CD14-positive monocyte (primary cell): ENCODE measurements around the gene PFDN5. TPM values are rescaled to one million over a fixed set of nuclear protein-coding genes. Genes with fewer than 3 reads are reported as not detected.
A peak's percentile ranks its signal among the peaks of the same experiment; 100 is the strongest.
"Not testable (repeated sequence)": the region's sequence is repeated elsewhere in the genome, so short reads cannot be mapped to it uniquely, and the experiment has no call there.

Source experiments
- DNase-seq, 3 donors: peaks; one replicate each; pipeline ENCODE4 v3.0.0-alpha.2; 2011 to 2022
- H2AFZ ChIP-seq: 2 replicates; pipeline ENCODE4 v1.6.0; 2012; ENCODE audit warnings: mild to moderate bottlenecking, low read depth, low read length, inconsistent platforms; ENCODE audit not compliant: insufficient read depth, poor library complexity, severe bottlenecking
- H3K27ac ChIP-seq, 2 donors: 1 replicate in 1 of 2; 2 replicates in 1 of 2; pipeline ENCODE4 v1.5.1; 2012 to 2013; ENCODE audit warnings: low read length in 2 of 2, control low read depth in 1 of 2, inconsistent platforms in 1 of 2, low read depth in 1 of 2, mild to moderate bottlenecking in 1 of 2
- H3K27me3 ChIP-seq, 2 donors: one replicate each; pipeline versions ENCODE4 v1.6.0 to v1.6.1; 2011 to 2013; ENCODE audit warnings: low read length in 2 of 2; ENCODE audit not compliant: control insufficient read depth in 2 of 2, insufficient read depth in 2 of 2
- H3K36me3 ChIP-seq, 2 donors: replicated peaks in 1 of 2; 1 replicate in 1 of 2; 2 replicates in 1 of 2; pipeline versions ENCODE4 v1.5.1 to v1.6.1; 2012 to 2013; ENCODE audit warnings: low read length in 2 of 2, control low read depth in 1 of 2, inconsistent platforms in 1 of 2, mild to moderate bottlenecking in 1 of 2; ENCODE audit not compliant: insufficient read depth in 2 of 2, control insufficient read depth in 1 of 2
- H3K4me1 ChIP-seq, 2 donors: 1 replicate in 1 of 2; 2 replicates in 1 of 2; pipeline versions ENCODE4 v1.5.1 to v1.6.1; 2012 to 2013; ENCODE audit warnings: low read length in 2 of 2, control low read depth in 1 of 2, inconsistent platforms in 1 of 2, mild to moderate bottlenecking in 1 of 2, moderate library complexity in 1 of 2; ENCODE audit not compliant: insufficient read depth in 2 of 2, control insufficient read depth in 1 of 2
- H3K4me2 ChIP-seq: replicated peaks from 2 replicates; pipeline ENCODE3; 2012; ENCODE audit warnings: low read length, moderate library complexity, mild to moderate bottlenecking; ENCODE audit not compliant: poor library complexity, severe bottlenecking; ENCODE audit errors: extremely low read depth
- H3K4me3 ChIP-seq, 3 experiments: fragments of 200-600 bp in 1 of 3; sonication (generic) in 1 of 3; replicated peaks in 1 of 3; 1 replicate in 2 of 3; 2 replicates in 1 of 3; pipeline ENCODE4 v1.5.1; 2011 to 2013; ENCODE audit warnings: low read length in 3 of 3, mild to moderate bottlenecking in 3 of 3, control low read depth in 2 of 3, low read depth in 2 of 3, inconsistent platforms in 1 of 3, moderate library complexity in 1 of 3
- H3K79me2 ChIP-seq: 2 replicates; pipeline ENCODE4 v1.6.0; 2012; ENCODE audit warnings: mild to moderate bottlenecking, control low read depth, inconsistent platforms, low read length, moderate library complexity; ENCODE audit not compliant: insufficient read depth
- H3K9ac ChIP-seq: 2 replicates; pipeline ENCODE4 v1.6.0; 2017; ENCODE audit warnings: low read length, mild to moderate bottlenecking; ENCODE audit not compliant: insufficient read depth, poor library complexity, severe bottlenecking
- H3K9me3 ChIP-seq, 2 donors: replicated peaks in 1 of 2; 1 replicate in 1 of 2; 2 replicates in 1 of 2; pipeline versions ENCODE4 v1.5.1 to v1.6.1; 2012 to 2013; ENCODE audit warnings: low read length in 2 of 2, control low read depth in 1 of 2; ENCODE audit not compliant: control insufficient read depth in 1 of 2, insufficient read depth in 1 of 2
- H4K20me1 ChIP-seq: 2 replicates; pipeline ENCODE4 v1.6.0; 2012; ENCODE audit warnings: mild to moderate bottlenecking, low read length, control low read depth, moderate library complexity; ENCODE audit not compliant: insufficient read depth
- H3K27ac Mint-ChIP-seq, 7 donors: one replicate each; pipeline ENCODE4 v1.8.0; 2020; ENCODE audit warnings: mild to moderate bottlenecking in 7 of 7, mixed read lengths in 7 of 7, moderate library complexity in 6 of 7, inconsistent platforms in 2 of 7
- H3K27me3 Mint-ChIP-seq, 3 donors: one replicate each; pipeline ENCODE4 v1.8.0; 2021 to 2022; ENCODE audit warnings: low read depth in 3 of 3, mild to moderate bottlenecking in 3 of 3, mixed read lengths in 3 of 3, moderate library complexity in 3 of 3, inconsistent platforms in 1 of 3
- H3K36me3 Mint-ChIP-seq, 2 donors: one replicate each; pipeline ENCODE4 v1.8.0; 2020; ENCODE audit warnings: mixed read lengths in 2 of 2, inconsistent platforms in 1 of 2, mild to moderate bottlenecking in 1 of 2
- H3K4me1 Mint-ChIP-seq: one replicate; pipeline ENCODE4 v1.8.0; 2020; ENCODE audit warnings: mild to moderate bottlenecking, mixed read lengths
- H3K4me3 Mint-ChIP-seq, 2 donors: one replicate each; pipeline ENCODE4 v1.8.0; 2020; ENCODE audit warnings: mild to moderate bottlenecking in 2 of 2, mixed read lengths in 2 of 2, moderate library complexity in 1 of 2
- H3K9me3 Mint-ChIP-seq, 7 donors: one replicate each; pipeline ENCODE4 v1.8.0; 2020 to 2022; ENCODE audit warnings: mixed read lengths in 7 of 7, mild to moderate bottlenecking in 6 of 7, moderate library complexity in 6 of 7, inconsistent platforms in 2 of 7
- CTCF ChIP-seq: fragments of 200-600 bp; IDR thresholded peaks from one replicate; pipeline ENCODE4 v1.8.0; 2022; ENCODE audit warnings: antibody characterized with exemption, mild to moderate bottlenecking
- WGBS: methylation state at CpG from one replicate; pipeline ENCODE4 v1.1.5; 2013; ENCODE audit warnings: missing lambda C conversion rate; ENCODE audit not compliant: insufficient coverage; 5-methylcytosine and 5-hydroxymethylcytosine counted together
- intact Hi-C, 2 donors: fragments of 100-400 bp; cut with micrococcal nuclease; formaldehyde crosslinking; loops; one replicate each; pipeline versions ENCODE4 v1.15.0 to v1.15.1; 2023
- polyA plus RNA-seq, 3 donors: library from polyadenylated mRNA; depleted of rRNA in 1 of 3; unstranded in 2 of 3; stranded (reverse) in 1 of 3; fragments of 300-500 nt in 2 of 3; fragments of >200 nt in 1 of 3; fragmentation: Illumina TruSeq in 2 of 3; gene quantifications; 1 replicate in 2 of 3; 2 replicates in 1 of 3; pipeline ENCODE4 v1.2.3, GENCODE V29; 2012 to 2021

PFDN5 gene
- polyA plus RNA-seq, 3 donors = 1,474 to 2,196 (median 1,751) TPM

GRCh38 chr12:53292426-53292825 is 2.9 kb upstream of the PFDN5 start:
- intact Hi-C loops = no loop called here
- Mint-ChIP-seq H3K27ac (no peak overlapping the region), H3K4me3 (no peak overlapping the region), H3K4me1 (peaks cover 25% of the 10 kb centered on the region), H3K27me3 (peaks cover 0 to 4% (median 0%) of the 10 kb centered on the region in 3 donors), H3K9me3 (peaks cover 0 to 1% (median 0%) of the 10 kb centered on the region in 7 donors), H3K36me3 (peaks cover 41 to 63% of the 10 kb centered on the region in 2 donors)
- H4K20me1 ChIP-seq = no peaks in the 10 kb centered on the region
- H3K27me3 ChIP-seq = no peaks in the 10 kb centered on the region
- no peak overlapping the region for H3K27ac ChIP-seq
- no peaks in the 10 kb centered on the region for H3K9me3 ChIP-seq
- no peak overlapping the region for H3K9ac ChIP-seq
- DNase-seq = no peak
- no peak overlapping the region for H3K4me2 ChIP-seq
- no peak overlapping the region for H2AFZ ChIP-seq
- peaks cover 22% of the 10 kb centered on the region for H3K79me2 ChIP-seq
- H3K4me1 ChIP-seq = peaks cover 23 to 24% of the 10 kb centered on the region in 2 donors
- no peak for TF ChIP-seq CTCF
- no peak overlapping the region for H3K4me3 ChIP-seq
- H3K36me3 ChIP-seq = peaks cover 26 to 58% of the 10 kb centered on the region in 2 donors

GRCh38 chr12:53295891-53296219 is 513 bp downstream of the PFDN5 start:
- no peaks in the 10 kb centered on the region for H3K9me3 ChIP-seq
- H3K9ac ChIP-seq = peak overlapping the region; percentile 89
- intact Hi-C loops = loop anchor here in 1 of 2 donors (5.0 kb wide), 1 partner anchor 156 kb away; the partner anchor contains the start of gene PCBP2
- peaks cover 13 to 27% of the 10 kb centered on the region in 2 donors for H3K36me3 ChIP-seq
- no peak for DNase-seq
- no peaks in the 10 kb centered on the region for H4K20me1 ChIP-seq
- peaks cover 56% of the 10 kb centered on the region for H3K4me1 Mint-ChIP-seq
- peaks cover 0 to 2% (median 0%) of the 10 kb centered on the region in 7 donors for H3K9me3 Mint-ChIP-seq
- peaks cover 0 to 2% (median 0%) of the 10 kb centered on the region in 3 donors for H3K27me3 Mint-ChIP-seq
- H3K27ac ChIP-seq = peak overlapping the region; percentile 78 to 97
- peak overlapping the region; percentile 86 for H2AFZ ChIP-seq
- peaks cover 23 to 47% of the 10 kb centered on the region in 2 donors for H3K36me3 Mint-ChIP-seq
- H3K4me3 Mint-ChIP-seq = peak overlapping the region; percentile 96 to 97
- TF ChIP-seq CTCF = no peak
- H3K79me2 ChIP-seq = peaks cover 35% of the 10 kb centered on the region
- H3K4me1 ChIP-seq = peaks cover 55 to 58% of the 10 kb centered on the region in 2 donors
- no peaks in the 10 kb centered on the region for H3K27me3 ChIP-seq
- peak overlapping the region; percentile 96 to 100 (median 99) for H3K27ac Mint-ChIP-seq
- H3K4me3 ChIP-seq = peak overlapping the region; percentile 96 to 97 (median 97)
- 3% methylated on average over 5 of the region's 12 CpGs for WGBS
- peak overlapping the region; percentile 96 for H3K4me2 ChIP-seq

GRCh38 chr12:53297106-53297505 is 1.8 kb downstream of the PFDN5 start:
- H3K4me1 Mint-ChIP-seq = peaks cover 64% of the 10 kb centered on the region
- Histone ChIP-seq H3K79me2 (peaks cover 47% of the 10 kb centered on the region), H3K4me1 (peaks cover 55 to 63% of the 10 kb centered on the region in 2 donors)

More at GRCh38 chr12:53297106-53297505, 1.8 kb downstream of the PFDN5 start:
- H3K36me3 ChIP-seq = peaks cover 12 to 29% of the 10 kb centered on the region in 2 donors
- peak overlapping the region; percentile 96 for H3K4me2 ChIP-seq
- intact Hi-C loops = loop anchor here in 1 of 2 donors (5.0 kb wide), 1 partner anchor 155 kb away; the partner anchor contains the start of gene PCBP2
- not testable (repeated sequence) for H3K9ac ChIP-seq, H3K27me3 Mint-ChIP-seq, DNase-seq, H3K27me3 ChIP-seq, H3K9me3 Mint-ChIP-seq, H2AFZ ChIP-seq, H4K20me1 ChIP-seq, H3K9me3 ChIP-seq
- H3K27ac Mint-ChIP-seq = peak overlapping the region; percentile 99 to 100 (median 99)
- H3K4me3 Mint-ChIP-seq = peak overlapping the region in 1 of 2 donors; percentile 88
- peaks cover 22 to 47% of the 10 kb centered on the region in 2 donors for H3K36me3 Mint-ChIP-seq
- WGBS = 99% methylated on average over 10 of the region's 10 CpGs
- peak overlapping the region in 1 of 3 experiments; percentile 96 for H3K4me3 ChIP-seq
- peak overlapping the region; percentile 78 to 97 for H3K27ac ChIP-seq
